MM.1S (cell line): Measurements from ENCODE around the gene CDK9.

Experiments
- EZH2 ChIP-seq: fragments of 300-600 bp; sonication (generic); optimal IDR thresholded peaks from 2 replicates; pipeline ENCODE3; 2017; ENCODE audit warnings: low read depth, mild to moderate bottlenecking, antibody characterized with exemption, low read length, mixed read lengths
- TF ChIP-seq, protein P1 (sequence below): fragments of 300-600 bp; sonication (generic); IDR thresholded peaks from 2 replicates; pipeline ENCODE4 v1.5.1; 2016; ENCODE audit warnings: antibody characterized with exemption, low read length, mixed read lengths

GRCh38 chr9:127816728-127817127 is 30.9 kb downstream of the CDK9 start:
- TF ChIP-seq EZH2, result no peak
- TF ChIP-seq, protein P1, sequence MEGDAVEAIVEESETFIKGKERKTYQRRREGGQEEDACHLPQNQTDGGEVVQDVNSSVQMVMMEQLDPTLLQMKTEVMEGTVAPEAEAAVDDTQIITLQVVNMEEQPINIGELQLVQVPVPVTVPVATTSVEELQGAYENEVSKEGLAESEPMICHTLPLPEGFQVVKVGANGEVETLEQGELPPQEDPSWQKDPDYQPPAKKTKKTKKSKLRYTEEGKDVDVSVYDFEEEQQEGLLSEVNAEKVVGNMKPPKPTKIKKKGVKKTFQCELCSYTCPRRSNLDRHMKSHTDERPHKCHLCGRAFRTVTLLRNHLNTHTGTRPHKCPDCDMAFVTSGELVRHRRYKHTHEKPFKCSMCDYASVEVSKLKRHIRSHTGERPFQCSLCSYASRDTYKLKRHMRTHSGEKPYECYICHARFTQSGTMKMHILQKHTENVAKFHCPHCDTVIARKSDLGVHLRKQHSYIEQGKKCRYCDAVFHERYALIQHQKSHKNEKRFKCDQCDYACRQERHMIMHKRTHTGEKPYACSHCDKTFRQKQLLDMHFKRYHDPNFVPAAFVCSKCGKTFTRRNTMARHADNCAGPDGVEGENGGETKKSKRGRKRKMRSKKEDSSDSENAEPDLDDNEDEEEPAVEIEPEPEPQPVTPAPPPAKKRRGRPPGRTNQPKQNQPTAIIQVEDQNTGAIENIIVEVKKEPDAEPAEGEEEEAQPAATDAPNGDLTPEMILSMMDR, result no peak
